ENCODE measurements around the gene ROR2.

ROR2 gene

DNA sequence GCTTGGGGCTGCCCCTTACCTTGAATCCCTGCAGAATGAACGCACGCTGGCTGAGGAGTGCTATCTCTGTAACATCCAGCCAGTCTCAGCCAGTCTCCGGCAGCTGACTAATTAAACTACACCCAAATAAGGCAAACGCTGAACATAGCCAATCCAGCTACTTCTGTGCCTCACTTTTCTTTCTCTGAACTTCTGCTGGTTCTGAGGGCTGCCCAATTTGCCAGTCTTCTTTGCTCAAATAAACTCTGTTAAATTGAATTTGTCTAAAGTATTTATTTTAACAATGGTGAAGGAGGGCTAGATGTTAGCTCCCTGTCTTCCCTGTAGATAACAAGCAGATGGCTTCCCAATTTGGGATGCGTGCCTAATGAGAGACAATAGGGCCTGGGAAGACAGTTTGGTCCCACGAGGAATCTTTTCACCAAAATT lies 372.4 kb downstream of the ROR2 start:
- DNase-seq (ENCODE audit: insufficient read length, low spot score) = no peak
- TF ChIP-seq TAF1 (IDR thresholded peaks at IDR 0.05; ENCODE audit: low read depth, low read length) = no peak
- TF ChIP-seq SPI1 (IDR thresholded peaks at IDR 0.05; ENCODE audit: low read depth, low read length) = no peak
- TF ChIP-seq POLR2A (IDR thresholded peaks at IDR 0.05; ENCODE audit: low read depth, low read length) = no peak
- no peak for TF ChIP-seq PAX5 (IDR thresholded peaks at IDR 0.05; ENCODE audit: insufficient read depth, low read length, severe bottlenecking)
- FAIRE-seq = no peak

DNA sequence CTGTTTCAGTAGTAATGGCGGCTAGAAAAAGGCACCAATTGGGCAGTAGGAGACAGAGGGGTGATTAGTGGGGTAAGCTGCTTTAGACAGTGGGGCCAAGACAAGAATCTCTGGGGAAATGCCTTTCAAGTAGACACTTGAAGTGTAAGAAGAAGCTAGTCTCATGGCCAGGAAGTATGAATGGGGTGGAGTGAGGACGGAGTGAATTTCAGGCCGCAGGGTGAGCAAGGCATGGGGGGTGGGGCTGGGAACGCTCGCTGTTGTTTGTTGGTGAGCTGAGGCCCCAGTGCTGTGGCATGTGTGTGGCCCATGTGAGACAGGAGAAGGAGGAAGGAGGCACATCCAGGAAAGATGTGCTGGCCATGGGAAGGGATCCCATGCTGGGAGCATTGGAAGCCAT lies 377.2 kb downstream of the ROR2 start:
- FAIRE-seq (no peak), DNase-seq (ENCODE audit: insufficient read length, low spot score) (no peak)
- TF ChIP-seq POLR2A (IDR thresholded peaks at IDR 0.05; ENCODE audit: low read depth, low read length) (no peak), PAX5 (IDR thresholded peaks at IDR 0.05; ENCODE audit: insufficient read depth, low read length, severe bottlenecking) (no peak), SPI1 (IDR thresholded peaks at IDR 0.05; ENCODE audit: low read depth, low read length) (no peak), TAF1 (IDR thresholded peaks at IDR 0.05; ENCODE audit: low read depth, low read length) (no peak), POU2F2 (IDR thresholded peaks at IDR 0.05; ENCODE audit: low read depth, low read length) (no peak), POLR2AphosphoS5 (IDR thresholded peaks at IDR 0.05; ENCODE audit: low read depth, low read length) (no peak)

DNA sequence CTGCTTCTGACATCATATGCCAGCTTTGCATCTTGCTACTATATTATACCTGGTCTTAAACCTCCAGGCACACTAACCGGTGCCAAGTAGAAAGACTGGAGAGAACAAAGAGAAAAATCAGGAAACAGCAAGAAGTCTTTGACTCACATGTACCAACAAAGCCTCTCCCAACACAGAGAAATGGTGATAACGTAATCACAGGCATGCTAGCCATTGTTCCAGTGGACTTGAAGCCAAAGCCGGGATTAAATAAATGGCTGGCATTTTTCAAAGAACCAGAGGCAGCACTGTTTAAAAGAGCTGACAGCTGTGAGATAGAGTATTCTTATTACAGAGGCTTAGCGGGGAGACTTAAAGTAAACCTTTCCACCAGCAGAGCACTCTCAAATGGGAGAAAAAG lies 378.0 kb downstream of the ROR2 start:
- TF ChIP-seq PAX5 (IDR thresholded peaks at IDR 0.05; ENCODE audit: insufficient read depth, low read length, severe bottlenecking) (no peak), POU2F2 (IDR thresholded peaks at IDR 0.05; ENCODE audit: low read depth, low read length) (no peak), SPI1 (IDR thresholded peaks at IDR 0.05; ENCODE audit: low read depth, low read length) (no peak), POLR2A (IDR thresholded peaks at IDR 0.05; ENCODE audit: low read depth, low read length) (no peak), TAF1 (IDR thresholded peaks at IDR 0.05; ENCODE audit: low read depth, low read length) (no peak), POLR2AphosphoS5 (IDR thresholded peaks at IDR 0.05; ENCODE audit: low read depth, low read length) (no peak)
- FAIRE-seq = no peak
- no peak for DNase-seq (ENCODE audit: insufficient read length, low spot score)

DNA sequence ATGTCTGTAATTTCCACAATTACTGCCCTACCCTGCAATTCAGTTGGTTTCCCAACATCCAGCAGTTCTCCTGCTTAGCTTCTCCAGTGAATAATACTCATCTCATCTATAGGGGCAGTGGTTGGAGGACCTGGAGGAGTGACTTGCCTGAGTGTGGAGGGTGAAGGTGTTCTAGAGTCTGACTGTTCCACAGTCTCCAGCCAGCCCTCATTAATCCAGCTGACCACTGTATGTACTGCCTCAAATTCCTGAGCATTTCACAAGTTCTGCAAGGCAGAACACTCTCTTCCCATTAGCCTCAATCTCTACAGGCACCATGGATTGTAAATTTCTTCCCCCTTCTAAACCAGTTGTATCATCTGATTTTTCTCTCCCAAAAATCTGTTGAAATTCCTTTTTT lies 379.0 kb downstream of the ROR2 start:
- DNase-seq (ENCODE audit: insufficient read length, low spot score) (no peak), FAIRE-seq (no peak)
- TF ChIP-seq TAF1 (IDR thresholded peaks at IDR 0.05; ENCODE audit: low read depth, low read length) = no peak
- TF ChIP-seq POLR2AphosphoS5 (IDR thresholded peaks at IDR 0.05; ENCODE audit: low read depth, low read length) = no peak
- TF ChIP-seq POLR2A (IDR thresholded peaks at IDR 0.05; ENCODE audit: low read depth, low read length) = no peak
- no peak for TF ChIP-seq POU2F2 (IDR thresholded peaks at IDR 0.05; ENCODE audit: low read depth, low read length)
- no peak for TF ChIP-seq PAX5 (IDR thresholded peaks at IDR 0.05; ENCODE audit: insufficient read depth, low read length, severe bottlenecking)
- no peak for TF ChIP-seq SPI1 (IDR thresholded peaks at IDR 0.05; ENCODE audit: low read depth, low read length)

DNA sequence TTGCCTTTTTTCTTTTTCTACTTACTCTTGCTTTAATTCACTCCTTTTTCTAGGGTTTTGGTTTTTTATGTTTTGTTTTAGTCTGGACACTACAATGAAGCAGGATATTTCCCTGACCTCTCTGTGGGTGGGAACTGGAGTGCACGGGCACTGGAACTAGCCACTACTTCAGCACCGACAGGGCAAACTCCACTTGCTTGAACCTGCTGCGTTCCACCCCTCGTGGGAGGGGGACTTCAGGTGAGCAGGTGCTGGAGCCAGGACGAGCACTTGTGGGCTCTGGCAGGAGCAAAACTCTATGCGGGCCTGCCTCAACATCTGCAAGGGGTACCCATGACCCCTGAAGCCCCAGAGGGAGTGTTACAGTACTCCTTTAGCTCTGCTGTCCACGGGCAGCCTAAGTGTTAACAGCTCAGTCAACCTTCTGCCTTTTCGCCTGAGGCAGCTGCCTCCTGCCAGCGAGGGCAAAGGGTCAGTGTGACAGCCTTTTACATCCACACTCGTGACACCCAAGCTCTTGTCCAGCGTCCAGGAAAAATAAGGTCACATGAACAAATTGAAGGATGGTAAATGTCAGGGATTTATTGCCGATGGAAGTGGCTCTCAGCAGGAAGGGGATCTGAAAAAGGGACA lies 382.3 kb downstream of the ROR2 start:
- DNase-seq (ENCODE audit: insufficient read length, low spot score) (no peak), FAIRE-seq (no peak)
- no peak for TF ChIP-seq PAX5 (IDR thresholded peaks at IDR 0.05; ENCODE audit: insufficient read depth, low read length, severe bottlenecking)
- TF ChIP-seq POLR2A (IDR thresholded peaks at IDR 0.05; ENCODE audit: low read depth, low read length) = no peak
- TF ChIP-seq POU2F2 (IDR thresholded peaks at IDR 0.05; ENCODE audit: low read depth, low read length) = no peak
- no peak for TF ChIP-seq TAF1 (IDR thresholded peaks at IDR 0.05; ENCODE audit: low read depth, low read length)
- no peak for TF ChIP-seq SPI1 (IDR thresholded peaks at IDR 0.05; ENCODE audit: low read depth, low read length)
- no peak for TF ChIP-seq POLR2AphosphoS5 (IDR thresholded peaks at IDR 0.05; ENCODE audit: low read depth, low read length)

DNA sequence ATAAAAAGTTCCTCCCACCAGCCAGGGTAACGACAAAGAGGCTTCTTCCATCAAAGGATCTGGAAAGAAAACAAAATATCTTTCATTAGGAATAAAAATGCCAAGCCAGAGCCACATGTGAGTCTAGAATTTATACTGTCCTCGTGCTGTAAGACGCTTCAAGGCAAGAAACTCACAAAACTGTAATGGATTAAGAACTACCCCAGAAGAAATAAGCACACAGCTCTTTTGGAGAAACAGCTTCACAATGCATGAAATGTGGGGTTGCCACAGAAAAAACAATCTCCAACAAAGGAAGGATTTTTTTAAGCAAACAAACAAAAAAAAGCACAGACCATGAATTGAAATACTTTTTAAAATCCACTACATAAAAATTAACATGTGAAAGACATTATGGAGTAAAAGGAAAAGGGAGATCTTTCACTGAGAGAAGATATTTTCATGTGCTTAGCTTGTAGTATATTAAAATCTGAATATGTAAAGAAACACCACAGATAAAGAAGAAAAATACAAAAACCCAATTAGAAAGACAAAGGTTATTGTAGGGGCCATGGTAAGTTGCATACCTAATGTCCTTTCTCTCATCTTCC lies 385.9 kb downstream of the ROR2 start:
- no peak for TF ChIP-seq POU2F2 (IDR thresholded peaks at IDR 0.05; ENCODE audit: low read depth, low read length)
- no peak for TF ChIP-seq PAX5 (IDR thresholded peaks at IDR 0.05; ENCODE audit: insufficient read depth, low read length, severe bottlenecking)
- TF ChIP-seq POLR2A (IDR thresholded peaks at IDR 0.05; ENCODE audit: low read depth, low read length) = no peak
- TF ChIP-seq TAF1 (IDR thresholded peaks at IDR 0.05; ENCODE audit: low read depth, low read length) = no peak
- no peak for TF ChIP-seq SPI1 (IDR thresholded peaks at IDR 0.05; ENCODE audit: low read depth, low read length)
- TF ChIP-seq POLR2AphosphoS5 (IDR thresholded peaks at IDR 0.05; ENCODE audit: low read depth, low read length) = no peak
- no peak for DNase-seq (ENCODE audit: insufficient read length, low spot score)
- no peak for FAIRE-seq

DNA sequence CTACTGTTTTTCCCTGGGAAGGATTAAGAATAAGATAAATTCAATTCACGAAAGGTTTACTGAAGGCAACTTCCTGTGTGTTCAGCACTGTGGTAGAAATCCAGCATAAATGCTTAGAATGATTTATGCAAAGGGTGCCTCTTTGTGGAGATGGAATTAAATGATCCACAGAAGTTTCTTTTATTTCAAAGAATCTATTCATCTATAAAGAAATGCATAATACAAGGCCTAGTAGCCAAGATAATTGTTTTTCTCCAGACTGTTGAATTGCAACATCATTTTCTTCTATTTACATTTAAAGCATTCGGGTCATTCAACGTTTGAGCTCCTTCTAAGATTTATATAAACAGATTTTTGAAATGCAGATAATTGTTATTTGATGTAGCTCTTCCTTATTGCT lies 387.6 kb downstream of the ROR2 start:
- no peak for TF ChIP-seq POLR2A (IDR thresholded peaks at IDR 0.05; ENCODE audit: low read depth, low read length)
- no peak for TF ChIP-seq TAF1 (IDR thresholded peaks at IDR 0.05; ENCODE audit: low read depth, low read length)
- no peak for TF ChIP-seq SPI1 (IDR thresholded peaks at IDR 0.05; ENCODE audit: low read depth, low read length)
- no peak for TF ChIP-seq PAX5 (IDR thresholded peaks at IDR 0.05; ENCODE audit: insufficient read depth, low read length, severe bottlenecking)
- no peak for TF ChIP-seq POU2F2 (IDR thresholded peaks at IDR 0.05; ENCODE audit: low read depth, low read length)
- TF ChIP-seq POLR2AphosphoS5 (IDR thresholded peaks at IDR 0.05; ENCODE audit: low read depth, low read length) = no peak
- FAIRE-seq (no peak), DNase-seq (ENCODE audit: insufficient read length, low spot score) (no peak)

DNA sequence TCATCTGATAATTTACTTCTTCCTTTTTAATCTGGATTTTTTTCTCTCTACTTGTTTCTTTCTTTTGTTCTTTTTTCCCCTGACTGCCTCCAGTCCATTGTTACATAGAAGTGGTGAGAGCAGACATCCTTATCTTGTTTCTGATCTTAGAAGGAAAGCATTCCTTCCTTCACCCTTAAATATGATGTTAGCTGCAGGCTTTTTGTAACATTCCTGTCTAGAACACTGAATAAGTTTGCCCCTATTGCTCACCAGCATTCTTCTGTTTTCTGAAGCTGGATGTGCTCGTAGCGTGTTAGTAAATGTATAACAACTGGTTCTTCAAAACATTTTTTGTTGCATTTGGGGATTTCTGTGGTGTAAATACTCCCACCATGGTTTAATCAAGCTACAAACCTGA lies 389.7 kb downstream of the ROR2 start:
- DNase-seq (ENCODE audit: insufficient read length, low spot score) = no peak
- FAIRE-seq = no peak
- TF ChIP-seq PAX5 (IDR thresholded peaks at IDR 0.05; ENCODE audit: insufficient read depth, low read length, severe bottlenecking) (no peak), TAF1 (IDR thresholded peaks at IDR 0.05; ENCODE audit: low read depth, low read length) (no peak), POU2F2 (IDR thresholded peaks at IDR 0.05; ENCODE audit: low read depth, low read length) (no peak), POLR2A (IDR thresholded peaks at IDR 0.05; ENCODE audit: low read depth, low read length) (no peak), SPI1 (IDR thresholded peaks at IDR 0.05; ENCODE audit: low read depth, low read length) (no peak), POLR2AphosphoS5 (IDR thresholded peaks at IDR 0.05; ENCODE audit: low read depth, low read length) (no peak)

DNA sequence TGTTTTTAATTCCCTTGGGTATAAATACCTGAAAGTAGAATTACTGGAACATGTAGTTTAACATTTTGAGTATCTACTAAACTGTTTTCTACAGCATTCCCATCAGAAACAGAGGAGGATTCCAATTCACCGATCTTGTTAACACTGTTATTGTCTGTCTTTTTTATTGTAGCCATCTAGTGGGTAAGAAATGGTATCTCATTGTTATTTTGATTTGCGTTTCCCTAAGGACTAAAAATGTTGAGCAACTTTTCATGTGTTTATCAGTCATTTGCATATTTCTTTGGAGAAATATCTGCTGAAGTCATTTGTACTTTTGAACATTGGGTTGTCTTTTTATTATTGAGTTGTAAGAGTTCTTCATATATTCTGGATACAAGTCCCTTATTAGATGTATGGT lies 391.1 kb downstream of the ROR2 start:
- TF ChIP-seq POLR2AphosphoS5 (IDR thresholded peaks at IDR 0.05; ENCODE audit: low read depth, low read length) = no peak
- no peak for TF ChIP-seq PAX5 (IDR thresholded peaks at IDR 0.05; ENCODE audit: insufficient read depth, low read length, severe bottlenecking)
- no peak for TF ChIP-seq POLR2A (IDR thresholded peaks at IDR 0.05; ENCODE audit: low read depth, low read length)
- TF ChIP-seq TAF1 (IDR thresholded peaks at IDR 0.05; ENCODE audit: low read depth, low read length) = no peak
- no peak for TF ChIP-seq POU2F2 (IDR thresholded peaks at IDR 0.05; ENCODE audit: low read depth, low read length)
- TF ChIP-seq SPI1 (IDR thresholded peaks at IDR 0.05; ENCODE audit: low read depth, low read length) = no peak
- no peak for FAIRE-seq
- DNase-seq (ENCODE audit: insufficient read length, low spot score) = no peak
